Transverse colon (tissue), 4 donors: ENCODE data around the gene NDRG3. TPM values are rescaled to one million over a fixed set of nuclear protein-coding genes. Genes with fewer than 3 reads are reported as not detected.
A peak's percentile ranks its signal among the peaks of the same experiment; 100 is the strongest.

Experiments used
- DNase-seq: peaks from one replicate; pipeline ENCODE4 v3.0.0-alpha.2; 2019
- H3K27ac ChIP-seq, 4 donors: fragments of 200-600 bp; sonication (generic); 2 replicates each; pipeline ENCODE4 v1.5.1; 2016 to 2018; ENCODE audit warnings: inconsistent platforms in 4 of 4
- H3K27me3 ChIP-seq: fragments of 200-600 bp; sonication (generic); 2 replicates; pipeline ENCODE4 v1.5.1; 2017; ENCODE audit warnings: inconsistent platforms
- H3K36me3 ChIP-seq, 4 donors: fragments of 200-600 bp; sonication (generic); 2 replicates each; pipeline ENCODE4 v1.5.1; 2017 to 2019; ENCODE audit warnings: inconsistent platforms in 4 of 4
- H3K4me1 ChIP-seq, 4 donors: fragments of 200-600 bp; sonication (generic); 2 replicates each; pipeline ENCODE4 v1.5.1; 2017 to 2020; ENCODE audit warnings: inconsistent platforms in 4 of 4
- H3K4me3 ChIP-seq, 4 donors: fragments of 200-600 bp; sonication (generic); 1 replicate in 1 of 4; 2 replicates in 3 of 4; pipeline versions ENCODE4 v1.5.1 to v1.6.1; 2017 to 2019; ENCODE audit warnings: inconsistent platforms in 4 of 4
- H3K9me3 ChIP-seq, 2 donors: fragments of 200-600 bp; sonication (generic); 2 replicates each; pipeline ENCODE4 v1.5.1; 2017 to 2019; ENCODE audit warnings: inconsistent platforms in 2 of 2
- EP300 ChIP-seq: sonication (generic); formaldehyde crosslinking; IDR thresholded peaks from one replicate; pipeline ENCODE4 v1.6.1; 2017; ENCODE audit warnings: antibody characterized with exemption, low read depth
- POLR2A ChIP-seq: fragments of 450-650 bp; IDR thresholded peaks from one replicate; pipeline ENCODE4 v1.6.1; 2016; ENCODE audit warnings: antibody characterized with exemption, mild to moderate bottlenecking, moderate library complexity
- POLR2AphosphoS5 ChIP-seq, 3 donors: sonication (generic); formaldehyde crosslinking; IDR thresholded peaks; one replicate each; pipeline ENCODE4 v1.6.1; 2016; ENCODE audit warnings: antibody characterized with exemption in 3 of 3
- WGBS, 2 donors: methylation state at CpG; one replicate each; pipeline ENCODE4 v1.1.5; 2018; ENCODE audit warnings: low coverage in 1 of 2; 5-methylcytosine and 5-hydroxymethylcytosine counted together
- in situ Hi-C, 4 donors: fragments of 200-750 bp; cut with MboI; loops; one replicate each; pipeline versions ENCODE4 v1.15.0 to v1.15.1; 2017; ENCODE audit warnings: low sequenced_read_pairs in 3 of 4, low pct_ligation_motif_present in 1 of 4, low pct_unique_long_range_greater_than_20kb in 1 of 4
- intact Hi-C: fragments of 100-400 bp; cut with DNase I; formaldehyde crosslinking; loops from one replicate; pipeline ENCODE4 v1.15.1; 2023; ENCODE audit warnings: low total_unique reads
- total RNA-seq, 4 donors: library from RNA; depleted of rRNA; stranded (reverse); fragments of >200 nt; gene quantifications; one replicate each; pipeline ENCODE4 v1.1.0, GENCODE V29; 2016
- TF ChIP-seq, protein P1 (sequence below), 5 experiments: fragments of 200-600 bp in 3 of 5; fragments of 450-650 bp in 2 of 5; sonication (generic) in 3 of 5; IDR thresholded peaks; 1 replicate in 2 of 5; 2 replicates in 3 of 5; pipeline ENCODE4 v1.5.1; 2016 to 2017; ENCODE audit warnings: antibody characterized with exemption in 5 of 5, inconsistent platforms in 3 of 5, mild to moderate bottlenecking in 2 of 5, moderate library complexity in 1 of 5

The NDRG3 gene
- total RNA-seq, 4 donors from 2014 or later: 1.9 to 54.7 (median 33.1) TPM

DNA sequence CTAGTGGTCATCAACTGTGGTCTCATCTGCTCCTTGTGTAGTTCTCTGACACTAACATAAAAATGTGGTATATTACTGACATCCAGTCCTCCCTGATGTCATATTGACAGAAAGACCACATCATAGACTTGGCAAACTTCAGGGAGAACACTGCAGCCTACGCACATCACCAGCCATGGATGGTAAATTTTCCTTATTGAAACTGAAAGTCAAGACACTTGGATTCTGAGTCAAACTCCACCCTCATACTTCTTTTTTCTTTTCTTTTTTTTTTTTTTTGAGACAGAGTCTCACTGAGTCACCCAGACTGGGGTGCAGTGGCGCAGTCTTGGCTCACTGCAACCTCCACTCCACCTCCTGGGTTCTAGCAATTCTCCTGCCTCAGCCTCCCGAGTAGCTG is 25.4 kb downstream of the NDRG3 start:
- Histone ChIP-seq H3K27ac (no peak overlapping the region), H3K4me3 (no peak overlapping the region), H3K36me3 (peaks cover 0 to 9% (median 4%) of the 10 kb centered on the region in 4 donors), H3K4me1 (peaks cover 0 to 3% (median 0%) of the 10 kb centered on the region in 4 donors), H3K9me3 (no peaks in the 10 kb centered on the region), H3K27me3 (no peaks in the 10 kb centered on the region)
- DNase-seq: no peak
- intact Hi-C loops (no loop called here), in situ Hi-C loops (no loop called here)
- no peak for TF ChIP-seq EP300
- WGBS, 2 donors: 70 to 83% methylated on average over 2 to 3 of the region's 3 CpGs

- intact Hi-C loops: no loop called here
- H3K9me3 ChIP-seq: no peaks in the 10 kb centered on the region
- in situ Hi-C loops: no loop called here
- TF ChIP-seq EP300: no peak
- TF ChIP-seq, protein P1, sequence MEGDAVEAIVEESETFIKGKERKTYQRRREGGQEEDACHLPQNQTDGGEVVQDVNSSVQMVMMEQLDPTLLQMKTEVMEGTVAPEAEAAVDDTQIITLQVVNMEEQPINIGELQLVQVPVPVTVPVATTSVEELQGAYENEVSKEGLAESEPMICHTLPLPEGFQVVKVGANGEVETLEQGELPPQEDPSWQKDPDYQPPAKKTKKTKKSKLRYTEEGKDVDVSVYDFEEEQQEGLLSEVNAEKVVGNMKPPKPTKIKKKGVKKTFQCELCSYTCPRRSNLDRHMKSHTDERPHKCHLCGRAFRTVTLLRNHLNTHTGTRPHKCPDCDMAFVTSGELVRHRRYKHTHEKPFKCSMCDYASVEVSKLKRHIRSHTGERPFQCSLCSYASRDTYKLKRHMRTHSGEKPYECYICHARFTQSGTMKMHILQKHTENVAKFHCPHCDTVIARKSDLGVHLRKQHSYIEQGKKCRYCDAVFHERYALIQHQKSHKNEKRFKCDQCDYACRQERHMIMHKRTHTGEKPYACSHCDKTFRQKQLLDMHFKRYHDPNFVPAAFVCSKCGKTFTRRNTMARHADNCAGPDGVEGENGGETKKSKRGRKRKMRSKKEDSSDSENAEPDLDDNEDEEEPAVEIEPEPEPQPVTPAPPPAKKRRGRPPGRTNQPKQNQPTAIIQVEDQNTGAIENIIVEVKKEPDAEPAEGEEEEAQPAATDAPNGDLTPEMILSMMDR (IDR thresholded peaks at IDR 0.05): peak in 4 of 5 experiments; percentile 7 to 23 (median 20)
- no peak for TF ChIP-seq POLR2A
- 92 to 95% methylated on average over 2 of the region's 2 CpGs for WGBS, 2 donors
- H3K27ac ChIP-seq: no peak overlapping the region
- H3K4me3 ChIP-seq: no peak overlapping the region
- H3K36me3 ChIP-seq: peaks cover 0 to 9% (median 4%) of the 10 kb centered on the region in 4 donors
- H3K4me1 ChIP-seq: no peaks in the 10 kb centered on the region
- DNase-seq: peak; percentile 8
- no peaks in the 10 kb centered on the region for H3K27me3 ChIP-seq
These were observed 28.2 kb downstream of the NDRG3 start for GRCh38 chr20:36717657-36718056.

DNA sequence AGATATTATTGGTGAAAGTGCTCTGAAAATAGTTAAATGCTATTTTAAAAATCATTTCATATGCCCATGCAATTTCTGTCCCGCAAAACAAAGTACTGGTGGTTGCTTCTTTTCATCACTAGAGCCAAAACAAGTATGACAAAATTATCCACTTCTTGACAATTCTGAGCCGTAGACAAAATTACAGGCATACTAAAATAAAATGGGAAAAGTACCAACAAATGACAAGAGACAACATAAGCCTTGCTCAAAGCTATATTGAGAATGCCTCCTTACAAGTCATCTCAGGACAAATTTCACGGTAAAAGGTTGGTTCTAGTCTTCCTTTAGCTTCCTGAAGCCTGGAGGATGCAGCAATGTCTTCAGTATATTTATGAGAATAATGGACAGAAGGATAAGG is 28.9 kb downstream of the NDRG3 start:
- intact Hi-C loops: no loop called here
- WGBS, 2 donors: 84 to 88% methylated on average over 3 of the region's 3 CpGs
- TF ChIP-seq, protein P1 (IDR thresholded peaks at IDR 0.05): no peak
- TF ChIP-seq POLR2AphosphoS5 (IDR thresholded peaks at IDR 0.05): no peak
- TF ChIP-seq POLR2A: no peak
- TF ChIP-seq EP300: no peak
- Histone ChIP-seq H3K27me3 (no peaks in the 10 kb centered on the region), H3K4me3 (no peak overlapping the region), H3K9me3 (no peaks in the 10 kb centered on the region), H3K36me3 (peaks cover 0 to 9% (median 4%) of the 10 kb centered on the region in 4 donors), H3K4me1 (no peaks in the 10 kb centered on the region), H3K27ac (no peak overlapping the region)
- in situ Hi-C loops: no loop called here
- no peak for DNase-seq

GRCh38 chr20:36712775-36713174 is 33.1 kb downstream of the NDRG3 start:
- TF ChIP-seq EP300 (no peak), POLR2A (no peak), POLR2AphosphoS5 (IDR thresholded peaks at IDR 0.05) (no peak)
- TF ChIP-seq, protein P1 (IDR thresholded peaks at IDR 0.05): no peak
- no peak for DNase-seq
- Histone ChIP-seq H3K4me3 (no peak overlapping the region), H3K27me3 (no peaks in the 10 kb centered on the region), H3K4me1 (no peaks in the 10 kb centered on the region), H3K9me3 (no peaks in the 10 kb centered on the region), H3K36me3 (no peaks in the 10 kb centered on the region), H3K27ac (no peak overlapping the region)
- in situ Hi-C loops (no loop called here), intact Hi-C loops (no loop called here)
- WGBS, 2 donors: 95% methylated on average over 1 of the region's 1 CpG; no CpG with 5 or more reads in 1 of the 2 donors

DNA sequence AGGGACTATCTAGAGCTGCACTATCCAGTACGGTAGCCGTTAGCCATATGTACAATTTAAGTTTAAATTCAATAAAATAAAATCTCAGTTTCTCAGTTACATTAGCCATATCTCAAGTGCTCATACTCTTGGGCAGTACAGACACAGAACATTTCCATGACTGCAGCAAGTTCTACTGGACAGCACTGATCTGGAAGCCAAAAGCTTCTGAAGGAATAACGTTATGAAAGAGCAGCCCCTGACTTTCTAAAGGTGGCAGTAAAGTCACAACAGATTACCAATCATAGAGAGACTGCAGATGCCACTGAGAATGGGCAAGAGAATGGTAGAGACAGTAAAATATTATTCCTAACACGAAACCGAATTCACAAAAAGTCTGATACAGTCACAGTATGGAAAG is 36.8 kb downstream of the NDRG3 start:
- no peaks in the 10 kb centered on the region for H3K9me3 ChIP-seq
- no peak for DNase-seq
- H3K4me3 ChIP-seq: no peak overlapping the region
- no peaks in the 10 kb centered on the region for H3K36me3 ChIP-seq
- in situ Hi-C loops (no loop called here), intact Hi-C loops (no loop called here)
- H3K4me1 ChIP-seq: no peaks in the 10 kb centered on the region
- H3K27me3 ChIP-seq: no peaks in the 10 kb centered on the region
- TF ChIP-seq POLR2A: no peak
- no peak for TF ChIP-seq EP300
- TF ChIP-seq POLR2AphosphoS5 (IDR thresholded peaks at IDR 0.05): no peak
- TF ChIP-seq, protein P1 (IDR thresholded peaks at IDR 0.05): no peak
- H3K27ac ChIP-seq: no peak overlapping the region
- 86 to 91% methylated on average over 4 to 5 of the region's 5 CpGs for WGBS, 2 donors
